Measurements from ENCODE around the gene GOLT1A.

The GOLT1A gene

DNA sequence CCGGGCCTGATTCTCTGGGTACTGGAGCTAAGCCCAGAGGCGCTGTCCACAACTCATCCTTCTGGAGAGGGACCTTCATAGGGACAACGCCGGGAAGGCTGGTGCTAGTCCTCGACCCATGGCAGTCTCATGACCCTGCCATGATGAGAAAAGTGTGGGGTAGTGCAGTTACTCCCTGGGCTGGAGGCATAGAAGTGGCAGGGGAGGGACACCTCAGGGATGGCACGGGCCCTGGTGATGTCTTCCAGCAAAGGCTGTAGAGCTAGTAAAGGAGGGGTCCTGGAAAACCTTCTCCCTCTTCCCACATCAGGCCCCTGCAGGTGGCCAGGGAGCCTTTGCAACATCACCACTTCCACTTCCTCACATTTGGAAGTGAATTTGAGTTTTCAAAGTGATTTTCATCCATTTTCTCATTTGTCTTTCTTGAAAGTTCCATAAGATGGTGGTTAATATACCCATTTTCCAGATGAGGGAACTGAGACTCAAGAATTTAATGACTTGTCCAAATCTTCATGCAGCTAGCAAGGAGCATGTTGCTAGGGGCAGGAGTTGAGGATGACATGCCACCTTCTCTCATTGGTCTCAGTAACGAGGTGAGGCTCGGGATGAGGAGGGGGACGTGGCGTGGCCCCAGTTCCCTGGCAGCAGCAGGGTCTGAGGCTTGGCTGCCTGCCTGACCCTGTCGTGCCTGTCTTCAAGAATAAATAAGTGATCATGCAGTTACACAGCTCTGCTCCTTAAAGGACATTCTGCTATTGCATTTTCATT lies 3.3 kb upstream of the GOLT1A start:
- ATAC-seq, result no peak

DNA sequence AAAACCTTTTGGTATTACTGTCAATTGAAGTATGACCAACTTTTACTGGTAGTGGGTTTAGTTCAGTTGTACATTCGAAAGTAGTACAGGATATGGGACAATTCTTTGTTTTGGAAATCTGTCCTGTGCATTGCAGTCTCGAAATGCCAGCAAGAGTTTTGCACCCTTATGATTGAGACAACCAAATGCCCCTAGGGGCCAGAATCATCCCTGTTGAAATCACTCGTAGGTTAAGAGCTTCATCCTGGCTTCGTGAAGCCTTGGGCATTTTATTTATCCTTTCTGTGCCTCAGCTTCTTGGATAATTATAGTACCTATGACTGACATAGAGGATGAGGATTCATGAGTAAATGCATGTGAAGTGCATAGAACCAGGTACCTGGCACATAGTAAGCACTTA lies 2.4 kb upstream of the GOLT1A start:
- no peak for ATAC-seq

DNA sequence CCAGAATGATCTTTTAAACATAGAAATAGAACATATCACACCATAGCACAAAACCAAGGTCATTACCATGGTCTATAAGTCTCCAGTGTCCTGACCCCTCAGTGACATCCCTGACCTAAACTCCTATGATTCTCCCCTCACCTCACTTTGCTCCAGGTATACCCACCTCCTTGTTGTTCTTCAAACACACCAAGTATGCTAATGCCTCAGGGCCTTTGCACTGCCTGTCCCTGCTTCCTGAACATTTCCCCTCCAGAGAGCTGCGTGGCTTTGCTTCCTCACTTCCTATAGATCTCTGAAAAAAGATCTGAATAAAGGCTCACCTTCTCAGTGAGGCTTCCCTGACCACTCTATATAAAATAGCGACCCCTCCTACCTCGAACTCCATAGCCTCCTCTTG lies 1.1 kb downstream of the GOLT1A start:
- no peak for ATAC-seq

DNA sequence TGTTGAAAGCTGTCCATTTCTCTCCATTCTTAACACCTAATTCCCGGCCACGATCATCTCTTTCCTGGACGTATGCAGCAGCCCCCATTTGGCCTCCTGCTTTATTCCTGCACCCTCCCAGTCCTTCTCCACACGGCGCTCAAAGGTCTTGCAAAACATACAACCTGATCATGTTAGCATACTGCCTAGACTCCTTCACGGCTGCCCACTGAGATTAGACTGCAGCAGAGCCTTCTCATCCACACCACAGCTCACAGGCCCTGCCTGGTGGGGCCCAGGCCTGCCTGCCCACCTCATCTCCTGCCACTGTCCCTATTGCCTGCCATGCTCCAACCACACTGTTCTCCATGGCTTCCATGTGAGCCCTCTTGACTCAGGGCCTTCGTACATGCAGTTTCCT lies 2.7 kb downstream of the GOLT1A start:
- no peak for ATAC-seq

DNA sequence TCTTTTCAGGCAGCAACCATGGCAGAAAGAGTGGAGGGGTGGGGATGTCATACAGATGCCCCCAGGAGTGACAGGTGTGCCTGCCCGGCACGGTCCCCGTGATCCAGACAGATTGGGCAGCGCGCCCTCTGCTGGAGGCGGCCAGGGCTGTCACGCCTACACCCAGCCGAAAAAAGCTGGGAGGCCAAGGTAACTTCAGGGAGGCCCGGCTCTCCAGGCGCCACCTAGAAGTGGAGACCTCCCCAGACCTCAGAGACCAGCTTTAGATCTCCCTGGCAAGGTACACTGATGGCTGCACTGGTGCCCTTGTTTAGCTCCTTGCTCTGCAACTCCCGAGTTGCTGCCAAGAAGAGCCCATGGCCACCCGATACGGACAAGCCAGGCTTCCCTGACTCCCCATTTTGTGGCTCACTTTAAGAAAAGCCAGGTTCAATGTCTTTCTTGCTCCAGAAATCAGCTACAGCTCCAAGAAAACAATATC lies 6.6 kb downstream of the GOLT1A start:
- ATAC-seq, result peak; percentile 84 to 88

DNA sequence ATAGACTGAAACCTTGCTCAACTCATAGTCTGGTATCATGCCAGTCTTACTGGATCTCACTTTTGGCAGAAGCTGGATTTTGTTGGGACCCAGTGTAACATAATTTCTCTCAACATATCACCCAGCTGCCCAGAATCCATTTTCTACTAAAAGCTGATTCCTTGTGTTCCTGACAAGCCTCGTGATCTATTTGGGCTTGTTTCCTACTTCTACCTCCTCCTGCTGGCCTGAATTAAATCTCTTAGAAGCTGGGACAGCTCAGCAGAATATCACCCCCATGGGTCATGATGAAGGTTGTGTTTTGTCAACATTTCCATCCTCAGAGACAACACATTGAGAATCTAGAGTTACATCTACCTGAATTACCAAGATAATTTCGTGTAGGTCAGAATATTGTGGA lies 7.7 kb downstream of the GOLT1A start:
- ATAC-seq, result no peak

DNA sequence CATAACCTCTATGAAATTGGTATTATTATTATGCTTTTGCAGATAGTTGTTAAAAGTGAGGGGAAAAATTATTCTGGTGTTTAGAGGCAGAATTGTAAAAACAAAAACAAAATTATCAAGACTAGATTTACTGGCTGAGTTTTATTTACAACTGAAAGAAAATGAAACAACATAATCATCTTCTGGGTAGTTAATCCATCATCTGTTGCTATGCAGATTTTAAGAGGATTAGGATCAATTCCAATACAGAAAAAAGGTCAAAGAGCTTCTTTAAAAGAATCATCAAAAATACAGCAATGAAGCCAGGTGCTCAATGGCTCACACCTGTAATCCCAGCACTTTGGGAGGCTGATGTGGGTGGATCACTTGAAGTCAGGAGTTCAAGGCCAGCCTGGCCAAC lies 8.3 kb downstream of the GOLT1A start:
- ATAC-seq, result no peak

DNA sequence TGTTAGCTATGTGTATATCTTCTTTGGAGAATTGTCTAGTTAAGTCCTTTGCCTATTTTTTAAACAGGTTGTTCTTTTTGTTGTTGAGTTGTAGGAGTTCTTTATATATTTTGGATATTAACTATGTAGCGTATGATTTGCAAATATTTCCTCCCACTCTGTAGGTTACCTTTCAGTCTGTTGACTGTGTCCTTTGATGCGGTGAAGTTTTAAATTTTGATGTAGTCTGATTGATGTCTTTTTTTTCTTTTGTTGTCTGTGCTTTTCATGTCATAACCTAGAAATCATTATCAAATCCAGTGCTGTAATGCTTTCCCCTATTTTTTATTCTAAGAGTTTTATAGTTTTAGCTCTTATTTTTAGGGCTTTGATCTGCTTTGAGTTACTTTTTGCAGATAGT lies 8.8 kb downstream of the GOLT1A start:
- no peak for ATAC-seq

DNA sequence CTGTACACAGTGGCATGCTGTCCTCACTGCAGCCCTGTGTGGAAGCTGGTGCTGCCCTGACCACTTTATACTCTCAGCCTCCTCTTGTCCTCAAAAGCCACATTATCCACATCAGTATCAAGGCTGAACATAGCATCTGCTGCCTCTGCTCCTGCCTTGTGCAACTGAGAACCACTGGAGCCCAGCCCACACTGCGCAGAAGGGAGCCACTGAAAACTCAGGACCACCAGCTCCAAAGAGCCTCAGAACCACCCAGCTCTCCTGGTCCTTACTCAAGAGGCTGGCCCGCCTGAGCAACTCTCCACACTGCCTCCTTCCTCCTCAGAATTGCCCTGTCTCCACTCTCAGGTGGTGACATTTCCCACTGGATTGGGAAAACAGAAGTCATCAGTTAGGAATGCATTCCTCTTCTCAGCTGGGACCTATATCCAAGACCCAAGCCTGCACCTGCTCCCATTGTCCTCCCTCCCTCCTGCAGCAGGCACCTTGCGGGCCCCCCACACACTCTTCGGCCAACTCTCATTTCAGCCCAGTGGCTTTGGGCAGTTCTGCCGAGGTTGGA lies 10.5 kb downstream of the GOLT1A start:
- ATAC-seq, result no peak

DNA sequence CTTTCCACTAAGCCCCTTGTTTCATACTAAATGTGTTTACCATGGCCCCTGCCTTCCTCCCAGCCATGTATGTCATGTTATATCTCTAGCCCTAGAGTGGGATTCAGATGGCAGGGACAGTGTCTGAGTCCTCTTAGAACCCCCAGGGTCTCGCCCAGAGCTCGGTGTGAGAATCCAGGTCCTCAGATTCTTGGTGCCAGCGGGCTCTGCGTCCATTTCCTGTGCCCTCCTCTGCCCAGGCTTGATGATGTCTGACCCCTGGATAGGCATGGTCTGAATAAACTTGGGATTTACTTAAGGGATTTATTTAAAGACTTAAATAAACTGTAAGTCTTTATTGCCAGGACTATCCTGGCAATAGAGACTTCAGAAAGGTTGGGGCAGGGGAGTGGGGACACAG lies 11.3 kb downstream of the GOLT1A start:
- no peak for ATAC-seq

DNA sequence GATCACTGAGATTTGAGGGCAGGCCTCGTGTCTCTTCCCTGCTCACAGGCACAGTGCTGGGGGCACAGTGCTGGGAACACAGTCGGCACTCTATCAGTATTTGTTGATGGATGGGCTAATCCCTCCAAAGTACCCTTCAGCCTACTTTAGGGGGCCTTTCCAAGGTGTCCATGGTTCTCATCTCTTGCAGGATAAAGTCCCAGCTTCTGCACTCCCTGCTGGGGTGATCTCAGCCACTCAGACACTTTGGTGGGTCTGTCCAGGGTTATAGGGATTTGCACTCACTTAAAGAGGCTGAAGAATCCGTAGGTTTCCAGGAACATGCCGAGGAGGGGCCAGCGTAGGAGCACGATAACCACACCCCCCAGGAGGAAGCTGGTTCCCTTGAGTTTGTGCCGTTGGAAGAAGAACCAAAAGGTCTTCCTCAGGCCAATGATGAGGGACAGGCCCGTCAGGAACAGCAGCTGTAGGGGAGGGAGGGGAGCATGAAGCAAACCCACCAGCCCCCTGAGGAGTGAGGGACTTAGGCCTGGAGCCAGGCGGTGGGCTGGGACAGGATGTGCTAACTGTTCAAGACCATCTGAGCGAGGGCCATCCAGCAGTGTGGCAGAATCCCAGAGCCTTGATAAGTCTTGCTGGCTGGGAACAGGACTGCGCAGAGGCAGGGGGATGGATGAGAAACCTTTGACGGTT lies 12.3 kb downstream of the GOLT1A start:
- no peak for ATAC-seq

DNA sequence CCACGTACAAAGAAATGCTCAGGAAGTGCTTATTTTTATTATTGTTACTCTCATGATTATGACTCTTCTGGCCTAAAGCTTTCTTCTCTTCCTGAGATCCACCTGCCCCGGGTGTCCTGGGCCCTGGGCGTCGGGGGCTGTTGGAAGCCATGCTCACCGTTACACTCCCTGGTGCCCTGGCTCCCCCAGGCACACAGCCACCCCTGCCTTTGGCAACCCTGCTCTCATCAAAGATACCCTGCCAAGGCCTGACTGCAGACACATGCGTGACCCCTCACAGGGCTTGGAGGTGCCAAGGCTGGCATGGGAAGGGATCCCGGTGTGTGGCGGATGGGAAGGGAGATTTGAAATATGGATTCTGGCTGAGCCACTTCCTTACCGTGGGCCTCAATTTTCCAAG lies 14.2 kb downstream of the GOLT1A start:
- no peak for ATAC-seq

DNA sequence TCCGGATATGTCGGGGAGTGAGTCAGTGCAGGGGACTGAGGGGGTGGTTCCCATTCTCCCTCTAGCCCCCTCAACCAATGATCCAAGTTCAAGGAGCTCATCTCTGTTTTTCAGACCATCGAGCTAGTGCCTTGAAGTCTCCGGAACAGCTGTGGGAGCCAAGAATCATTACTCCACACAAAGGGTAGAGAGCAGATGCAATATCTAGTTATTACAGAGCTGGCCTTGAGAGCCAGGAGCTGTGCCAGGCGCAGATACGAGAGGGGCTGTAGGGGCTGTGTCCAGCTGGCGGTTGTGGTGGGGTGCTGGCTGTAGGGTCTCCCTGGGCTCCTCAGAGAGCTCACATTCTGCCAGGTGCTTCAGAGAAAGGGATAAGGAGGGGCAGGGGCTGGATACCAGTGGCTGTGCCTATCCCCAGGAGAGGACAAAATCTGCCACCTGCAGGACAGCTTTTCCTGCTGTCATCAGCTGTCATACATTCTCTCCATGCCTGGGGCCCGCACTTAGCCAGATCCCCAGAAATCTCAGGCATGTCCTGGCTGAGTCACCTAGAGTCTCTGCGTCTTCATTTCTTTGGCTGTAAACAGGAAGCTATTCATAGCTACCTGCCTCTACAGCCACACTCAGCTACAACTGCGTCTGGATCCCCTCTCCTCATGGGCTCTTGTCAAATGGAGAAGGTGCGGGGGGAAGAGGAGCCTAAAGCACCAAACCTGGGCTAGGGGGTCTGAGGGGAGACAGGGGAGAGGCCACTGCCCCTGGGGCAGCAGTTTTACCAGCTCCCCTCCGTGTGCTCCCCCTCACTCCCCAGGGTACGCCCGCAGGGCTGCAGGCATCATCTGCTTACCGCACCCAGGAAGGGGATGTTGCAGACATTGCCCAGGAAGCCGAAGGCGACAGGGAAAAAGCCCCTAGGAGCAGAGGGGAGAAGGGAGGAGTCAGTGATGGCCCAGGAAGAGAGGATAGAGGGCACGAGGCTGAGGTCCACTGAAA lies 15.1 kb downstream of the GOLT1A start:
- no peak for ATAC-seq

DNA sequence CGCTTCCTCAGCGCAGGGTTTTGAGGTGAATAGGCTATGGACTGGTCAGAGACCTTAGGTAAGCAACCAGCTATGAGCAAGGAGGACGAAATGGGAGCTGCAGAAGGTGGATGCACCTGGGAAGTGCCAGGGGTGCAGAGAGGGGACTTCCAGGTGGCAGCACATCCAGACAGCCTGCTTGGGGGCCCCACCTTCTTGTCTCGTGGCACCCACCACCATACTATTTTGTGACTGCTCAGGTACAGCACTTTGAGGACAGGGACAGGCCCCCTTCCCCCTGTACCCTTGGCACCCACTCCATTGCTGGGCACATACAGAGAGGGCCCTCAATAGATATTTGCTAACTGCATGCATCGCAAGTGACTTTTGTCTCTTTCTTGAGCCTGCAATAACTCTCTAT lies 16.7 kb downstream of the GOLT1A start:
- no peak for ATAC-seq

DNA sequence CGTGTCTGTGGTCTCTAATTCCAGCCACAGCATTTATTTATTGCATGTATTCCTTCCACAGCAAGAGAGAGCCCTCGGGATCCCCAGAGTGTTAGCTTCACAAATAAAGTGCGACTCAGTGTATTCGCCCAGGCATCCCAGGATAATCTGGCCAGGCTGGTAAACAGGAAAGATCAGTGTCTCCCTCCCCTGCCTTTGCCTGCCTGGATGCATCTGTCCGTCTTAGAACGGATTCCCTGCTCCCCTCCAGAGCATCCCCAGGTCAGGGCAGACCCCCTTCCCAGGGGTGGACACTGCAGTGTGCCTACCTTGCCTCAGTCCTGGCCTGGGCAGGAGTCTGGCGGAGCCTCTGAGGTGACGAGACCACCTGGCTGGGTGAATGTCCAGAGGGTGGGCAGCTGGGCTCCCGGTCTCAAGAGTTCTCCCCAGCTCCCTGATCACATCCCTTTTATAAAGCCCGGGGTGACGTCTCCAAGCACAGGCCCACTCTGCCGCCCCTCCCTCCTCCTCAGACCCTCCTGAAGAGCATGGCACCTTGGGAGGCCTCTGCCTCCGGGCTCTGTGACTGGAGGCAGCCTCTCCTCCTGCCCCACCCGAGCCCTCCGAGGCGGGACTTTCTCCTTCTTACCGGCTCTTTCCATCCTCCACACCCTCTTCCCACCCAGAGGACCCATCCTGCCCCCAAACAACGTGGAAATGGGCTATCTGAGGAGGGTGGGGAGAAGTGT lies 17.6 kb downstream of the GOLT1A start, which contains the start of gene KISS1:
TSS of gene KISS1 (minus strand) at position 424 of the 728 bp plus-strand sequence. CDS start 3,615 bp downstream, outside the sequence.
- ATAC-seq, result no peak

DNA sequence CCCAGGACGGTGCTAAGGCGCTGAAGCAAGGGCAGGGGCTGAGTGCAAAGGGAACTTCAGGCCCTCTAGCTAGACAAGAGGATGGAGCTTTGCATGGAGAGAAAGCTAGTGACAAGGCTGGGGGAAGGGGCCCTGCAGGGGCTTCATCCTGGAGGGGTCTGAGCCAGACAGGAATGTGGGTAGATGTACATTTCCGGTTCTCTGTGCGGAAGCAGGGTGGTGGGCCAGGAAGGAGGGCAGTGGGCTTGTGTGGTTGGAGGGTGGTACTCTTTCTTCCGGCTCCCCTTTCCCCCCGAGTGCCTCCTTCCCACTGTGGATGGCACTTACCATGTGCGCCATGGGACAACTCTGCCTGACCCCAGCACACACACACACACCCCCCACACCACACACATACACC lies 19.0 kb downstream of the GOLT1A start:
- no peak for ATAC-seq

DNA sequence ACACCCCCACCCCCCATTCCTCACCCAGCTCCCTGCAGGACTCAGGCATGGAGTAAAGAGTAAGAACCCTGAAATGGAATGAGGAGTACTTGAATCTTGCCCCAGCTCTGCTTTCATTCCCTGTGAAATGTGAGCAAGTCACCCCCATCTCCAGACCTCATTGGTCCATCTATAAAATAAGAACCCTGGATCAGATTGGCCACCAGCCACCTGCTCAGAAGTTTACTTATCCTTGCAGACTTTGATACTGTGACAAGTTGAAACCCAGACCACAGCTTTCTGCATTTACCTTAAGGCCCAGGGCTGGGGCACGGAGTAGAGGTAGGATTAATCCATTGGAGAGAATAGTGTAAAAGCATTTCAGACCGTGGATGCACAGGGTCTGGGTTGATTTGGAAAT lies 19.7 kb downstream of the GOLT1A start:
- ATAC-seq, result no peak

DNA sequence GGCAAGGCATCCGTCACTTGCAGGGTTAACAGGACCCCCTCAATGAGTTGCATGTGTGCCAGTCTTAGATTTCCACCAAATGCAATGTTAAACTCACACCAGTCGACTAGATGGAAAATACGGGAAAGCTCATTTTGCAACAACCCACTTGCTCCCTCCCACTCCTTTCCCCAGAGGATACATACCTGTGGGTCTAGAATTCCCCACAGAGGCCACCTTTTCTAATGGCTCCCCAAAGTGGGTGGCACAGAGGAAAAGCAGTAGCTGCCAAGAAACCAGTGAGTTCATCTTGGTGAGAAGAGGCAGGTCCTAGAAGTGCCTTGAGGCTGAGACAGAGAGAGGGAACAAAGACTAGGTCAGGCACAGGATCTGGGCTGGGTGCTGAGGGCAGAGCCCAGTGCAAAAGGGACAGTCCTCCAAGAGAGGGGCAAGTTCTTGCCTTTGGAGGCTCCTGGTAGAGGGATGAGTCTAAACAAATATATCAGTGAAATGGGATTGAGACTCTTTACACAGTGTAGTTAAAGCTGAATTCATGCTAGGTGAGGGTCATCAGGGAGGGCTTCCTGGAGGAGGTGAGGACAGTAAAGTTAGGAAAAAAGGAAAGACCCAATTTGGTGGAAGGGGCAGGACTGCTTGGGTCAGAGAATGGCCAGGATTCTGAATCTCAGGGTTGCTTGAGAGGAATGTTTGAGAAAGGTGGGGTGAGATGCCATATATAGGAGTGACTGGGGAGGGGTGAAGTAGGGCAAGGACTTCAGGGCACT lies 21.0 kb downstream of the GOLT1A start:
- ATAC-seq, result no peak

DNA sequence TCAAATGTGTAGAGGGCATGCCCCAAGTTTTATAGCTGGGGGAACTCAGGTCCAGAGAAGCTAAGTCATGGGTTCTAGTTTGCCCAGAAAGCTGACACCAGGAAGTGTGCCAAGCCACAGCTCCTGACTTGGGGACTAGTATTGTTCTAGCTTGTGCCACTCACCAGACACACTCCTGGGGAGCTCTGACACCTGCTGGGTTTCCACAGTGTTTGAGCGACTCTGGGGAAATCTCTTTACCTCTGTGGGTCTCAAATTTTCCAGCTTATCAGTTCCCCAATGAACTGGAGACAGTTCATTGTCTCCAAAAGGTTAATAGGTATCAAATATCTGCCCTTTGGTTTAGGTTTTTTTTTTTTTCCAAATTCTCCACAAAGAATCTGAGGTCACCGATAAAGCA lies 21.7 kb downstream of the GOLT1A start:
- no peak for ATAC-seq

DNA sequence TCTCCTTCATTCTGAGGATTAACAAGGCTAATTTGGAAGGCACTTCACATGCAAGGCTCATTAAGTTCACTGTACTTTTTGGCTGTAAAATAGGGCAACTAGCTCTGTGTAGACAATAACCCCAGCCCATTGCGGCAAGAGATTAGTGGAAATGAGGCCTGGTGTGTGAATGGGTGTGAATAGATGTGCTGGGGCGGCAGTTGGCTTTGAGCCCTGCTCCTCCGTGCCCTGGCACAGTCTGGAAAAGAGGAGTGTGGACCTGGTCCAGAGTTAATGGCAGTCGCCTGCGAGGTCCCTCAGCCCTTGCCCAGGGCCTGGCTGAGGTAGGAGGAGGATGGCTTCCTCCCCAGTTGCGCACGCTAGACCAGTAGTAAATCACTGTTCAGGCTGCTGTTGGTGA lies 22.3 kb downstream of the GOLT1A start:
- no peak for ATAC-seq
